GM20431 (cell line): ENCODE data around the gene LAT.
"Not testable (repeated sequence)": the region's sequence is repeated elsewhere in the genome, so short reads cannot be mapped to it uniquely, and the experiment has no call there.

Experiments used
- in situ Hi-C: fragments of 300-500 bp; cut with MseI, MboI; formaldehyde crosslinking; loops from one replicate; pipeline ENCODE4 v1.15.0; 2020; ENCODE audit warnings: low sequenced_read_pairs; ENCODE audit not compliant: unreplicated experiment

LAT gene

DNA sequence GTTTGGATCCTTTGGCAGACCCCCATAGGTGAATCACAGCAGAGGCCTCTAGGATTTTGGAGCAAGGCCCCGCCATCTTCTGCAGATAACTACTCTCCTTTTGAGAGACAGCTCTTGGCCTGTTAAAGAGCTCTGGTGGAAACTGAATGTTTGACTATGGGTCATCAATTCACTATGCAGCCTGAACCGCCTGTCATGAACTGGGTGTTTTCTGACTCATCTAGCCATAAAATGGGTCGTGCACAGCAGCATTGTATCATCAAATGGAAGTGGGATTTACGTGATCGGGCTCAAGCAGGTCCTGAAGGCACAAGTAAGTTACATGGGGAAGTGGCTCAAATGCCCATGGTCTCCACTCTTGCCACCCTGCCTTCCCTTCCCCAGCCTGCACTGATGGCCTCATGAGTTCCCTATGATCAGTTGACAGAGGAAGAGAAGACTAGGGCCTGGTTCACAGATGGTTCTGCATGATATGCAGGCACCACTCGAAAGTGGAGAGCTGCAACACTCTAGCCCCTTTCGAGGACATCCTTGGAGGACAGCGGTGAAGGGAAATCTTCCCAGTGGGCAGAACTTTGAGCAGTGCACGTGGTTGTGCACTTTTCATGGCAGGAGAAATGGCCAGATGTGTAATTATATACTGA, 19.8 kb downstream of the LAT start:
- in situ Hi-C loops = not testable (repeated sequence)

GRCh38 chr16:29007730-29008593, 23.1 kb downstream of the LAT start:
- in situ Hi-C loops = no loop called here

- in situ Hi-C loops = no loop called here
These were observed 24.4 kb downstream of the LAT start for GRCh38 chr16:29009050-29009837.

GRCh38 chr16:29009838-29010166, 24.9 kb downstream of the LAT start:
- in situ Hi-C loops = no loop called here

GRCh38 chr16:29011112-29011511, 26.3 kb downstream of the LAT start:
- in situ Hi-C loops = no loop called here

DNA sequence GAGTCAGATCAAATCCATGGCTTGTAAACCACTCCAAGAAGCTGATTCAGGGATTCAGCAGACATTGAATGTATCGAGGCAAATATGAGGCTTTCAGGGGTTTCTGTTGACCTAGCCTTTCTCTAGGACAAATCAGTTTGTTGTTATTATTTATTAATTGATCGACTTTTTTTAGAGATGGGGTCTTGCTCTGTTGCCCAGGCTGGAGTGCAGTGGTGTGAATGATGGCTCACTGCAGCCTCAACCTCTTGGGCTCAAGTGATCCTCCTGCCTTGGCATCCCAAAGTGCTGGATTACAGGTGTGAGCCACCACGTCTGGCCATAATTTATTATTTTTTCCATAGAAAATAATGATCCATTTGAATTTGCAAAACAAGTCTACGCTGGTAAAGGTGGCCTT, 27.0 kb downstream of the LAT start:
- in situ Hi-C loops = no loop called here

- in situ Hi-C loops = no loop called here
These were observed 28.2 kb downstream of the LAT start for GRCh38 chr16:29012913-29013553.

DNA sequence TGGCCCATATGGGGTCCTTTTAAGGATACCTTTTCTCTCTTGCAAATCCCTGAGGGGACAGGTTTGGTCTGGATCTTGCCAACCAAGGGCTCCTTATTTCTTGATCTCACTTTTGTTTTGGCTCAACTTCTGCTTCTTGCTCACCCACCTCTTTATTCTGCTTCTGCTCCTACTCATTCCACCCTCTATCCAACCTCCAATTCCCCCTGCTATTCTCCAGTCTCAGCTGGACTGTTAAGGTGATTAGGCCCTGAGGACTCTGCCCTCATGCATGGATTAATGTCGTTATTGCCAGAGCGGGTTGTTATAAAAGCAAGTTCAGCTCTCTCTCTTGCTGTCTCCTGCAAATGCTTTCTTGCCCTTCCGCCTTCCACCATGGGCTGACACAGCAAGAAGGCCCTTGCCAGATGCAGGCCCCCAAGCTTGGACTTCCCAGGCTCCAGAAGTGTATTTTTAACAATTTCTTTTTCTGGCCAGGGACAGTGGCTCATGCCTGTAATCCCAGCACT, 29.8 kb downstream of the LAT start:
- in situ Hi-C loops = no loop called here

DNA sequence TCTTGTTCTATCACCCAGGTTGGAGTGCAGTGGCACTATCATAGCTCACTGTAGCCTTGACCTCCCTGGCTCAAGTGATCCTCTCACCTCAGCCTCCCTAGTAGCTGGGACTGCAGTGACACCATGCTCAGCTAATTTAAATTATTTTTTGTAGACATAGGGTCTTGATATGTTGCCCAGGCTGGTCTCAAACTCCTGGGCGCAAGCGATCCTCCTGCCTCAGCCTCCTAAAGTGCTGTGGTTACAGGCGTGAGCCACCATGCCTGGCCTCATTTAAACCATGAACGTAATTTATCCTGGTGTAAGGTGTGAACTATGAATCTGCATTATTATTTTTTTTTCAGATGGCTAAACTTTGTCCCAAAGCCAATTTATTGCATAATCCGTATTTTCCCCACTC, 37.3 kb downstream of the LAT start:
- in situ Hi-C loops = no loop called here

DNA sequence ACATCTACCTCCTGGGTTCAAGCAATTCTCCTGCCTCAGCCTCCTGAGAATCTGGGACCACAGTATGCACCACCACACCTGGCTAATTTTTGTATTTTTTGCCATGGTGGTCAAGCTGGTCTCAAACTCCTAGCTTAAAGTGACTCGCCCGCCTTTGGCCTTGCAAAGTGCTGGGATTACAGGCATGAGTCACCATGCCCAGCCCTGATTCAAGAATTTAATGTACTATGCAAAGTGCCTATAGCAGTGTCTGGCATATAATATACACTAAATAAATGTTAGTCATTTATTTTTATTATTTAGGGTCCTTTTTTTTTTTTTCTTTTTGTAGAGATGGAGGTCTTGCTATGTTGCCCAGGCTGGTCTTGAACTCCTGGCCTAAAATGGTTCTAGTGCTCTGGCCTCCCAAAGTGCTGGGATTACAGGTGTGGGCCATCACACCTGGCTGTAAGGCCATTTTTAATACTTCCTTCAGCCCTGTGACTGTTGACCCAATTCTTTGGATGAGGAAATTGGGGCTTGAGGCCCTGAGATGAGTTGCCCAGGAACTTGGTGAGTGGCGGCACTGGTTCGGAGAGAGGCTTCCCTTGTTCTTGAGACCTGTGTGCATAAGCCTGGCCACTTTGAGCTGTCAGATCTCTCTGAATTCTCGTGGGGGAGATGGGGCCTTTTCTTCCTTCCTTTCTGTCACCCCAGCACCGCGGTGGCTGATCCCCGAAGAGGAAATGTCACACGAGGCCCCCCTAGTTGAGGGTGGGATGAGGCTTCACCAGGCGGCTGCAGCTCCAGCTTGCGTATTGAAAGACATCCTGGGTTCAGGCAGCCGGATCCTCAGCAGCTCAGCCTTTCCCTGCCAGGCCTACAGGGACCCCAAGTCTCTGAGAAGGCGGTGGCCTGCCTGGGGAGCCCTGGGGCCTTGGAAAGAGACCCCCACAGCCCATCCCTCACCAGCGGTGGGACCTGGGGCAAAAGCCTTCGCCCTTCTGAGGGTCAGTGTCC, 38.7 kb downstream of the LAT start:
- in situ Hi-C loops = no loop called here

DNA sequence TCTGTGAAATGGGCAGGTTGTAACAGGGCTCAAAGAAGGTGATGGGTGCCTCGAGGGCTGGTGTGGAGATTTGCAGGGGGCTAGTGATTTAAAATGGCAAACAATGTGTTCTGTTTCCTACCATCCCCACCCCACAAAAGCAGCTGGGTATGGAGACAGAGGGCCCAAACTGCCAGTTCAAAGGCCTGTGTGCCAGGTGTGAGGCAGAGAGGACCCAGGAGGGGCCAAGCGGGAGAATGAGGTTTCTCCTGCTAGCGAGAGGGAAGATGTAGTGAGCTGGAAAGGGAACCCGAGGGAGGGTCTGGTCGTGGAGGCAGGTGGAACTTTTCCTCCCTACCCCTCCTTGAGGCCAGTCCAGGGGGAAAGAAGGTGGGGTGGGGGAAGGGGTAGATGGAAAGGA, 39.4 kb downstream of the LAT start:
- in situ Hi-C loops = no loop called here

- in situ Hi-C loops = no loop called here
These were observed 40.4 kb downstream of the LAT start for GRCh38 chr16:29025218-29025617.

DNA sequence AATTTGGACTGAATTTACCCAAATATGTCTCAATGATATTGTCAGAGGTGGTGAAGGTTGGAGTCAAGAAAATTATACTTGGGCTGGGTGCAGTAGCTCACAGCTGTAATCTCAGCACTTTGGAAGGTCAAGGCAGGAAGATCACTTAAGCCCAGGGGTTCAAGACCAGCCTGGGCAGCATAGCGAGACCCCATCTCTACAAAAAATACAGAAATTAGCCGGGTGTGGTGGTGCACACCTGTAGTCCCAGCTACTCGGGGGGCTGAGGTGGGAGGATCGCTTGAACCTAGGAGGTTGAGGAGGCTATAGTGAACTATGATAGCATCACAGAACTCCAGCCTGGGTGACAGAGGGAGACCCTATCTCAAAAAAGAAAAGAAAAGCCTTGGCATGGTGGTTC, 40.9 kb downstream of the LAT start:
- in situ Hi-C loops = no loop called here

DNA sequence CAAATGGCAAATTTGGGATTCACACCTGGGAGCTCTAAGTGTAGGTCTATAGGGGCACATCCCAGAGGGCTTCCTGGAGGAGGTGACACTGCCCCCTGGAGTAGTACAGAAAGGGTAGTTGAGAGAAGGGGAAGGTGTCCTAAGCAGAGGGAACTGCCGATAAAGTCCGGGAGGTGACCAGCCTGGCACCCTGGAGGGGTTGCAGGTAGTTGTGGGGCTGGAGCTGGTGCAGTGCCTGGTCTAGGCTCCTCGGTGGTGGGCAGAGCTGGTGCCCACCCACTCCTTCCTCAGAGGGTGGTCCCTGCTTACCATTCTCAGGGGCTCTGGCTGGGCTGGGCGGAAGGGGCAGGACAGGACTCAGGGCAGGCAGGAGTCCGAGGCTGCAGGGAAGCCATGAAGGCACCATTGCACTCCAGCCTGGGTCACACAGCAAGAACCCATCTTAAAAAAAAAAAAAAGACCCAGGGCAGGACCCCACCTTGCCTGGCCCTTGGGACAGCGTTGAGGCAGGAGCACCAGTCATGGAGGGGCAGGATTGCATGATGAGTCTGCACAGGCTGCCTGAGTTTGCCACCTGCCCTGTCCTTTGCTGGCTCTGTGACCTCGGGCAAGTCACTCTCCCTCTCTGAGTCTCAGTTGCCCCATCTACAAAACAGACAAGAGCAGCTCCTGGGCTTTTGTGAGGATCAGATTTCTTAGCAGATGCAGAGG, 43.8 kb downstream of the LAT start:
- in situ Hi-C loops = no loop called here

- in situ Hi-C loops = no loop called here
These were observed 44.5 kb downstream of the LAT start for GRCh38 chr16:29029168-29029994.

GRCh38 chr16:29030086-29030840, 45.4 kb downstream of the LAT start:
- in situ Hi-C loops = no loop called here
